HG02938 (cell line): ENCODE data around the gene PBOV1.
"Not testable (repeated sequence)": the region's sequence is repeated elsewhere in the genome, so short reads cannot be mapped to it uniquely, and the experiment has no call there.

Experiments used
- ATAC-seq: cut with Tn5 transposase; IDR thresholded peaks from one replicate; pipeline ENCODE4 v1.9.1; 2021; ENCODE audit warnings: mild to moderate bottlenecking, moderate library complexity; ENCODE audit not compliant: unreplicated experiment

Gene PBOV1

GRCh38 chr6:138238368-138238767, 20.1 kb upstream of the PBOV1 start:
- ATAC-seq, result no peak

- ATAC-seq, result no peak
Observed at GRCh38 chr6:138237463-138237862, 19.2 kb upstream of the PBOV1 start.

- ATAC-seq, result no peak
Observed at GRCh38 chr6:138235693-138236092, 17.4 kb upstream of the PBOV1 start.

GRCh38 chr6:138235205-138235604, 16.9 kb upstream of the PBOV1 start:
- no peak for ATAC-seq

- no peak for ATAC-seq
Observed at GRCh38 chr6:138234363-138234762, 16.1 kb upstream of the PBOV1 start.

- ATAC-seq, result no peak
Observed at GRCh38 chr6:138231381-138231886, 13.1 kb upstream of the PBOV1 start.

- no peak for ATAC-seq
Observed at GRCh38 chr6:138230759-138231380, 12.6 kb upstream of the PBOV1 start.

- ATAC-seq, result no peak
Observed at GRCh38 chr6:138230221-138230620, 11.9 kb upstream of the PBOV1 start.

GRCh38 chr6:138229663-138230179, 11.4 kb upstream of the PBOV1 start:
- ATAC-seq, result no peak

GRCh38 chr6:138229072-138229471, 10.8 kb upstream of the PBOV1 start:
- ATAC-seq, result no peak

- no peak for ATAC-seq
Observed at GRCh38 chr6:138227316-138227781, 9.1 kb upstream of the PBOV1 start.

GRCh38 chr6:138226700-138227315, 8.5 kb upstream of the PBOV1 start:
- ATAC-seq, result no peak

GRCh38 chr6:138225953-138226352, 7.7 kb upstream of the PBOV1 start:
- no peak for ATAC-seq

GRCh38 chr6:138222901-138223546, 4.7 kb upstream of the PBOV1 start:
- no peak for ATAC-seq

GRCh38 chr6:138219901-138220300, 1.6 kb upstream of the PBOV1 start:
- no peak for ATAC-seq

GRCh38 chr6:138219398-138219797, 1.1 kb upstream of the PBOV1 start:
- no peak for ATAC-seq

- ATAC-seq, result no peak
Observed at GRCh38 chr6:138215093-138215782, 3.1 kb downstream of the PBOV1 start.

GRCh38 chr6:138212530-138212929, 5.8 kb downstream of the PBOV1 start:
- ATAC-seq, result not testable (repeated sequence)

- ATAC-seq, result no peak
Observed at GRCh38 chr6:138211601-138212000, 6.7 kb downstream of the PBOV1 start.

GRCh38 chr6:138211048-138211581, 7.2 kb downstream of the PBOV1 start:
- no peak for ATAC-seq

GRCh38 chr6:138206862-138207261, 11.4 kb downstream of the PBOV1 start:
- ATAC-seq, result no peak
